ENCODE measurements around the gene KCNJ5.
A peak's percentile ranks its signal among the peaks of the same experiment; 100 is the strongest.

Gene KCNJ5

DNA sequence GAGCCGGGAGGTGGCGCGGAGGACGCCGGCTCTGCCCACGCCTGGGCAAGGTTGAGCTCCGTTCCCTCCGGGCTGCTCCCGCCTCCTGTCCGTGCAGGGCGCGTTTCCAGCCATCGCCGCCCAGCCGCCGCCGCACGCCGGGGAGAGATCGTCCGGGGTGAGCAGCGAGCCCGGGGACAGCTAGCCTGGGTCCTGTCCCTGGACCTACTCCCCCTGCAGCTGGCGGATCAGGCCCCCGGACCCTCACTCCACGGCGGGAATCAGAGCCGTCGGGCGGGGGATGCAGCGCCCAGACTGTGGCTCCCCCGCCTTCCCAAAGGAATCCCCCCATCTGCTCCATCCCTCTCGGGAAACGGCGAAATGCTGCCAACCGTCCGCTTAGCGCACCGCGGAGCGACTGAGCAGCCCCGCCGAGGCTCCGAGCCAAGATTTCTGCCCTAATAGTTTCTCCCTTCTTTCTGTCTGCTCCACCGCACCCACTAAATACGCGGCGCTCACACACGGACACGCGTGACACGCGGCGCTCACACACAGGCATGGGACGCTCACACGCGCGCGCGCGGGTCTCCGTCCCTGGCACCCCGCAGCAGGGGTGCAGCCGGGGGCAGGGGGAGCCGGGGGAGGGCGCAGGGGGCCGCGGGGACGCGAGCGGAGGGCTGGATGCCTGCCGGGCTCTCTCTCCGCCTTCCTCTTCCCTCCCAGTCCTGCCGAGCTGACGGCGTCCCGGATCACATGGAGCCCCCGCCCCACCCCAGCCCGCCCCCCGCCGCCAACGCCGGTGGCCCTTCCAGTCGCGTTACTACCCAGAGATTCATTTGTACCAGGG is at the start of gene KCNJ5:
Gene KCNJ5, plus strand, starts transcription at position 814 of the 826 bp plus-strand sequence. CDS start 19,918 bp downstream, outside the sequence.
- no peak for DNase-seq (ENCODE audit: low read depth in 2 of 2)

DNA sequence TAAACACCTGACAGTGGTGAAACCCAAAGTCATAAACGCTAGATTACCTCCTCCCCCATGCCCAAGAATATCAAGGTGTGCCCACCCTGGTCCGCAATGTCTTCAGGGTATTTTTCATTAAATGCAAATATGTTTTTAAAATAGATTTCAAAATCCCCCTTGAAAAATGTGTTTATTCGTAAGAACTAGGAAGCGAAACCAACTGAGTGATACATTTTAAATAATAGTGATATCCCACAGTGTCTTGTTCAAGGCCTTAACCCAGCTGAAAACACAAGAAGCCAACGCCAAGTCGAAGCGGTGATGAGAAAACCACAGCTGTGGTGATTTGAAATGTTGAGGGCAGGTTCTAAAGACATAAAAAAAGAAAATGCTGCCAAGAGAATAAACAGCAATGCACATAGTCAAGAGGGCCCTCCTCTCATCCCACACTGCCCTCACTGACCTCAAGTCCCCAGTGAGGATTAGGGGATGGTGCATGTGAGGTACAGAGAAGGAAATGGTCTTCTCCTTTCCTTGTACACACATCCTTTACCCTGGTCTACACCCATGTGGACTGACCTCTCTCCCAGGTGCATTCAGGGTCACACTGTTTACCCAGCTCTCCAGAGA is 49.6 kb upstream of the KCNJ5 start:
- DNase-seq (ENCODE audit: low read depth in 2 of 2) = no peak

DNA sequence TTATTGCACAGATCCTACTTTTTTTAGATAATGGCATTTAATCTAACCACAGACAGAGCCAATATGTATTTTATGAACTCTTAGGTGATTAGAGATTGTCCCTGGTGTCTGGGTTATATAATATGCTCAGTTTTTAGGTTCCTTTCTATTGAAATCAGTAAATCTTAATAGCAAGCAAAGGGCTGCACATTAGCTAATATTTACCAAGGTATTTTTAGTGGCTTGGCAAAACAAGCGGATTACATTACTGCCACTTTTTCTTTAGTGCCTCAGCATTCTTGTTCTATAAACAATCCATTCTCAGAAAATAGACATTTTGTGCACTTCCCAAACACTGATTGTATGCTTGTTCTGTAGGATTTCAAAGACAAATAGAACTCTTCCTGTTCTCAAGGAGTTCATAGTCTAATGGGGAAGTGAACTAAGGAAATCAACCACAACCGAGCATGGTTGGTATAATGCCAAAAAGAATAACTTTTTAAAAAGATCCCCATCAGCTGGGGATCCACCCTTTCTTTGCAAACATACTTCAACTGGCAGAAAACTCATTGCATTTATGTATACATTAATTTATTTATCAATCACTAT is 47.9 kb upstream of the KCNJ5 start:
- DNase-seq (ENCODE audit: low read depth in 2 of 2) = no peak

GRCh38 chr11:128845334-128845780 is 45.8 kb upstream of the KCNJ5 start:
- no peak for DNase-seq (ENCODE audit: low read depth in 2 of 2)

DNA sequence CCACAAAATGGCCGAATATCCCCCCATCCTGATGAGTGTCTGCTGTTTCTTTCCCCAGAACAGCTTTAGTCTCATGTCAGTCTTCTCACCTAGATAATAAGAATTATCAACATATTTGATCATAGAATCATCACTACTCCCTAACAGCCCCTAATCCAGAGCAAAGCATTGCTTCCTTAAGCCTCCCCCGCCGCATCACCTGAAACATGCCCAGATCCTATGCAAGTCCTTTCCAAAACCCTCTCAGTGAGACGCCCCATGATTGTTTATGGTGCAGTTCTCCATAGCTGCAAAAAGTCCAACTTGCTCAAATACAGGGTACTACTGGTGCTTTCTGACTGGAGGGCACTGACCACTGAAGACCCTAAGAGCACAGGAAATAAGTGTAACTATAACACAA is 44.2 kb upstream of the KCNJ5 start:
- no peak for DNase-seq (ENCODE audit: low read depth in 2 of 2)

GRCh38 chr11:128848815-128849455 is 42.2 kb upstream of the KCNJ5 start:
- peak; percentile 40 to 60 for DNase-seq (ENCODE audit: low read depth in 2 of 2)

DNA sequence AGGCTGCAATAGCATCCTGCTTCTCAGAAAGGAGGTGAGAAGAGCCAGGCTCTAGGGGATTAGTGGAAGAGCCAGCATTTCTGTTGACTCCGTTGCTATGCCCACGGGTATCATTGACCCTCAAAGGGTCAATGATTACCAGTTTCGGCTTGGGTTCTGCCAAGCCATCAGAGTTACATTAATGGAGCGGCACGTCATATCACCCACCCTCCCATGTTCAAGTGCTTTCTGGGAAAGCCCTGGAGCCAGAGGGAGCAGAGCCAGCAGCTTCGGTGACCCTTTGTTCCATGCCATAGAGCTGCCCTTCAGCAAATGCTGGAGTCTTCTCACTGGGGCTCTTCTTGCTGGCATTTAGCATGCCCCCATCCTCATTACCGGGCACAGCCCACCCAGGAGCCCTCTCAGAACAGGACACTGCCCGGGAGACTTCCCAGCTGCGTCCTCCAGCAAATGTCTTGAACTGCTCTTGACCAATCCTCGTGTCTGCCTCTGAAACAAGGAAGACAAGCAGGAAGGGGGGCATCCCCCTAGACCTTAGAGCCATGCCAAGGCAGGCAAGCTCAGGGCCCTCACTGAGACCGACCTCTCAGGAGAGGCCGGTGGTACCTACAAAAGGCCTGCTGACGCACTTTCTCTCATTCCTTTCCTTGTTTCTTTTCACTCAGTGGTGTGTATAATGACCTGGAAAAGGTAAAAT is 38.7 kb upstream of the KCNJ5 start:
- no peak for DNase-seq (ENCODE audit: low read depth in 2 of 2)

DNA sequence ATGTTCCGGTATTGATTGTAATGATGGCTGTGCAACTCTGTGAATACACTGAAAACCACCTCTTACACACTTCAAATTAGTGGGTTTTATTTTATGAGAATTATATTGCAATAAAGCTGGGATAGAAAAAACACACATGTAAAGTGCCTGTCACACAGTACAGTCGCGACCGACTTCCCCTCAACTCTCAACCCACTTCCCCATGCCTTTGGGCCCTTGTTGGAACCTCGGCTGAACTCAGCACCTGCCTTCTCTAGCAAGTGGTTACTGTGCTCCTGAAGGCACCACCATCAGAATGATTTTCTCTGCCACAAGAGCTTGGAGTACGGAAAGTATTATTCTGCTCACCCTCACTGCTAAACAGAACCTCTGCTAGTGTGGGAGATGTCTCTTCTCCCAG is 37.6 kb upstream of the KCNJ5 start:
- DNase-seq (ENCODE audit: low read depth in 2 of 2) = no peak

GRCh38 chr11:128854841-128855240 is 36.3 kb upstream of the KCNJ5 start:
- no peak for DNase-seq (ENCODE audit: low read depth in 2 of 2)

- no peak for DNase-seq (ENCODE audit: low read depth in 2 of 2)
These were observed 34.9 kb upstream of the KCNJ5 start for GRCh38 chr11:128856241-128856640.

DNA sequence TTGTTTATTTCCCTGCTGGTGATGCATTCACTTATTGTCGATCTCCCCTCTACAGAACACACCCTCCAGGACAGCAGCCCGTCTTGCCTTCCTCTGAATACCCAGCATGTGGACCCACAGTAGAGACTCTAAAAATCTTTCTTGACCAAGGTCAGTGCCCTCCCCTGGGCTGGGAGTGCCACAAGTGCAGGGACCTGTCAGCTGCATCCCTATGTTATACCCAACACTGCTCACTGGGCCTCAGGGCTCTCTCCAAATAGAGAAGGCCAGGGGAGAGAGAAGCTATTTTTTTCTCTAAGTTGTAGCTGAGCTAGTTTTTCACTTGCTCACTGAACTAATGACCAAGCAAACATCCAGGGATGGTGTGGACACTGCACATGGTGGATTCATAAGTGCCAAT is 33.8 kb upstream of the KCNJ5 start:
- DNase-seq (ENCODE audit: low read depth in 2 of 2) = no peak

- peak; percentile 65 to 67 for DNase-seq (ENCODE audit: low read depth in 2 of 2)
These were observed 31.4 kb upstream of the KCNJ5 start for GRCh38 chr11:128859563-128860441.

DNA sequence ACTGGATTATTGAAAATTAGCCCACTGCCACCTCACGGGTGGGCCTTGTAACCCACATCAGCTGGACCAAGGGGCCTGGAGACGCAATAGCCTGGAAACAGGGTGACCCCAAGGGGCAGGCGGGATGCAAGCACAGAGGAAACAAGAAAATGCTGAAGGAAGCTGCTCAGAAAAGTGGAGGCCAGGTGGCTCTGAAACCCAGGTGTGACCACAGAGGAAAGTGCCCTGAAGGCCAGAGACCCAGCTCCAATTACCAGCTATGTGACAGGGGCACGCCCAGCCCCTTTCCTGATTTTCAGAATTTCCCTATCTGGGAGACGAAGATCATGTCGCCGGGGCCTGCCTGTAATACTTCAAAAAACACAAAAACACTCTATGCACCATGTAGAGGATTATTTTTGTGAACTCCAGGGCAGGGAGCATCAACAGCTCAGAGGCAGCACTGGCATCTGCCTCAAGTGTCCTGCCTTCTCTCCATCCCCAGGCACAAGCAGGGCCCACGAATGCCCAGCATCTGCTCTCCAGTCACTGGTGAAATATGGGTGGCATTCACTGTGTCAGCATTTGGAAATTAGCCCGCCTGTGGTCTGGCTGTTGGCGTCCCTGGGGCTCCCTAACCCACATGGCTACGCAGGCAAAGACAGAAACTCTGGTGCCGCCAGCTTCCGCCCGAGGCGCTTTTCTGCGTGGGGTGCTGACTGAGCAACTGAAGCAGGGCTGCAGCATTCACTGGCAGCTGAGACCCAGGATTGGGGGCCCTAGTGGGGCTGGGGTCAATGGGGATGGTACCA is 30.4 kb upstream of the KCNJ5 start:
- DNase-seq (ENCODE audit: low read depth in 2 of 2) = no peak

GRCh38 chr11:128862406-128862805 is 28.8 kb upstream of the KCNJ5 start:
- DNase-seq (ENCODE audit: low read depth in 2 of 2) = no peak

GRCh38 chr11:128862908-128863660 is 28.1 kb upstream of the KCNJ5 start:
- DNase-seq (ENCODE audit: low read depth in 2 of 2) = no peak

- no peak for DNase-seq (ENCODE audit: low read depth in 2 of 2)
These were observed 25.7 kb upstream of the KCNJ5 start for GRCh38 chr11:128865490-128865889.

DNA sequence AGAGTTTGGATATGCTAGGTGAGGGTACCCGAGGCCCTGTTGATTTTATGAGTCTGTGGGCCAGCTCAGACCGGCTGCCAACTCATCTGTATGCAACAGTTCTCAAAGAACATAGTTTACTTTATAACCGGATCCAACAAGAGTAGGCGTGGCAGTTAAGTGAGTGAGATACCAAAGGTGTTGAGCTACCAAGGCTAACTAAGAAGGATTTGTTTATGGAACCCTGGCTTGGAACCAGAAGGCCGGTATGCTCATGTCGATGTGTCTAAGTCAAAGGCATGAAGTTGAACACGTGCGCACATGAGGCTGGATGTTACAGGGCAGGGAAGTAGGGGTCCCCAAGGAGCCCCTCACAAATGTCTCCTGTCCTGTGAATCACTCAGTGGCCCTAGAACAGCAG is 23.9 kb upstream of the KCNJ5 start, which contains the start of gene KCNJ1:
Gene KCNJ1, minus strand, starts transcription at position 20 of the 400 bp plus-strand sequence. CDS start 27,053 bp downstream, outside the sequence.
- no peak for DNase-seq (ENCODE audit: low read depth in 2 of 2)

DNA sequence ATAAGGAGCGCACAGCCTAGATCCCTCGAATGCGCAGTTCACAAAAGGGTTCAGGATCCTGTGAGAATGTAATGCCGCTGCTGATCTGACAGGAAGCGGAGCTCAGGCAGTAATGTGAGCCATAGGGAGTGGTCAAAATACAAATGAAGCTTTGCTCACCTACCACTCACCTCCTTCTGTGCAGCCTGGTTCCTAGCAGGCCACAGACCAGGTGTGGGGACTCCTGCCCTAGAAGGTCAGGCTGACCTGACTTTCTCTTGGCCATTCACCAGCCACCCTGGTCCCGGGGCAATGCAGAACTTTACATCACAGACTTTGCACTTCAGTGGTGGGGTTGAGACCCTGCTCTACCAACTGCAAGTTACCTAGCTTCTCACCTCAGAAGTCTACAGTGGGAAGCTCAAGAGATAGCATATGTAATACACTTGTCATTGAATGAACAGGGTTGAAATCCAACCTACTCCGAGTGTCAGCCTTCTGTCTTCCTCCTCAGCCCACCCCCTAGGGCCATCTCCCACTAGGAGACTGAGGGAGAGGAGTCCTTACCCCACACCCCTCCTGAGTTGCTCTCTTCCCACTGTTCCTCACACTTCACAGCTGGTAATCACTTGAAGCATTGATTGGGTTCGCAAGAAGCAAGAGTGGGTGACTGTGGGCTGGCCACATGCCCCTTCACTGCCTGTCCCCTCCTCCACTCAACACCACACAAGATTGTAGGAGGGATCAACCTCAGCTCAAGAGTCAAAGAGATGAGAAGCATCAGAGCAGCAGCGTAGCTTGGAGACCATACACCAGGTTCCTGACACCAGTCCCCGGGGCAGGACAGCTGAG is 22.1 kb upstream of the KCNJ5 start:
- no peak for DNase-seq (ENCODE audit: low read depth in 2 of 2)
